Stimulated activated naive CD8-positive, alpha-beta T cell treated with anti-CD3 and anti-CD28 coated beads, Interleukin-15, amount 100 ng/mL, for 72 hours (primary cell): ENCODE measurements around the gene LCA5.
A peak's percentile ranks its signal among the peaks of the same experiment; 100 is the strongest.
"Not testable (repeated sequence)": the region's sequence is repeated elsewhere in the genome, so short reads cannot be mapped to it uniquely, and the experiment has no call there.

ENCODE experiments used
- ATAC-seq: fragments of 150-1000 bp; cut with Tn5 transposase; 2 replicates; pipeline ENCODE4 v1.10.0; 2021; ENCODE audit warnings: mild to moderate bottlenecking, moderate library complexity
- DNase-seq, 2 donors: peaks; one replicate each; pipeline ENCODE4 v3.0.0; 2021 to 2022
- H3K27ac Mint-ChIP-seq, 2 donors: one replicate each; pipeline ENCODE4 v1.8.0; 2022; ENCODE audit warnings: mild to moderate bottlenecking in 2 of 2, mixed read lengths in 2 of 2, moderate library complexity in 2 of 2
- H3K27me3 Mint-ChIP-seq: one replicate; pipeline ENCODE4 v1.8.0; 2022; ENCODE audit warnings: mixed read lengths
- H3K4me1 Mint-ChIP-seq: one replicate; pipeline ENCODE4 v1.8.0; 2022; ENCODE audit warnings: mild to moderate bottlenecking, mixed read lengths
- H3K4me3 Mint-ChIP-seq, 2 donors: one replicate each; pipeline ENCODE4 v1.8.0; 2022; ENCODE audit warnings: mild to moderate bottlenecking in 2 of 2, mixed read lengths in 2 of 2, moderate library complexity in 1 of 2
- H3K9me3 Mint-ChIP-seq, 2 donors: one replicate each; pipeline ENCODE4 v1.8.0; 2022; ENCODE audit warnings: mixed read lengths in 2 of 2

LCA5 gene

GRCh38 chr6:79546186-79546585, 9.0 kb upstream of the LCA5 start:
- Mint-ChIP-seq H3K27me3 (no peaks in the 10 kb centered on the region), H3K4me3 (no peak overlapping the region), H3K27ac (no peak overlapping the region), H3K4me1 (no peaks in the 10 kb centered on the region), H3K9me3 (no peaks in the 10 kb centered on the region)
- no peak for DNase-seq
- ATAC-seq: no peak

- Mint-ChIP-seq H3K4me1 (no peaks in the 10 kb centered on the region), H3K4me3 (no peak overlapping the region), H3K9me3 (no peaks in the 10 kb centered on the region), H3K27me3 (no peaks in the 10 kb centered on the region), H3K27ac (no peak overlapping the region)
- no peak for ATAC-seq
- DNase-seq: no peak
These were observed 7.8 kb upstream of the LCA5 start for GRCh38 chr6:79544939-79545450.

DNA sequence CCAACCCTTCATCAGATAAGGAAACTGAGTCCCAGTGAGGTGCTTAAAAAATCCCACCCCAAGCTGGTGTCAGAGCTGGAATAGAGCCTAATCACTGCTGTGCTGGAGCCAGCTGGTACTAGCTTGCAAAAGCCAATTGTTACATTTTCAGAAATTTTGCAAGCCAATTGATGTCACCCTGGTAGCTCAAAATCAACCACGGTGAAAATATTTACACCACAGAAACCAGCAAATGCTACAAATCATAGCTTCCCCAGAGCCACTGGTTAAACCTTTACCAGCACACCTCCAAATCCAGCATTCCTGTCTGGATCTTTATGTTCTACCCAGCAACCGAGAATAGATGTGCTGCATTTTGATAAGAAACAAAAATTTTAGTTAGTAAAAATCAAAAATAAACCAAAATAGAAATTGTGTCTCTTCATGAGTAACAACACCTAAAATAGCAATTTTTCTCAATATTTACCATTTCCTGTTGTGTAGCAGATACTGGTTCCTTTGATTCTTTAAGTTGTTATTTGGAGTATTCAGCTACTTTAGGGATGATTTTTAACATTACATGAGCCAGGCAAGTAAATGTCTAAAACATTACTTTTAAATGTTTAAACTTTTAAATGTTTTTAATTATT, 7.2 kb upstream of the LCA5 start:
- no peaks in the 10 kb centered on the region for H3K9me3 Mint-ChIP-seq

GRCh38 chr6:79543886-79544285, 6.7 kb upstream of the LCA5 start:
- Mint-ChIP-seq H3K27me3 (no peaks in the 10 kb centered on the region), H3K9me3 (no peaks in the 10 kb centered on the region), H3K4me3 (no peak overlapping the region), H3K4me1 (no peaks in the 10 kb centered on the region), H3K27ac (no peak overlapping the region)
- DNase-seq: no peak
- ATAC-seq: no peak

More for the DNA sequence above, 7.2 kb upstream of the LCA5 start:
- H3K27me3 Mint-ChIP-seq: no peaks in the 10 kb centered on the region
- no peak for ATAC-seq
- H3K4me3 Mint-ChIP-seq: no peak overlapping the region
- no peak overlapping the region for H3K27ac Mint-ChIP-seq
- DNase-seq: no peak
- H3K4me1 Mint-ChIP-seq: no peaks in the 10 kb centered on the region

GRCh38 chr6:79543411-79543810, 6.2 kb upstream of the LCA5 start:
- Mint-ChIP-seq H3K9me3 (no peaks in the 10 kb centered on the region), H3K4me1 (no peaks in the 10 kb centered on the region), H3K4me3 (no peak overlapping the region)

DNA sequence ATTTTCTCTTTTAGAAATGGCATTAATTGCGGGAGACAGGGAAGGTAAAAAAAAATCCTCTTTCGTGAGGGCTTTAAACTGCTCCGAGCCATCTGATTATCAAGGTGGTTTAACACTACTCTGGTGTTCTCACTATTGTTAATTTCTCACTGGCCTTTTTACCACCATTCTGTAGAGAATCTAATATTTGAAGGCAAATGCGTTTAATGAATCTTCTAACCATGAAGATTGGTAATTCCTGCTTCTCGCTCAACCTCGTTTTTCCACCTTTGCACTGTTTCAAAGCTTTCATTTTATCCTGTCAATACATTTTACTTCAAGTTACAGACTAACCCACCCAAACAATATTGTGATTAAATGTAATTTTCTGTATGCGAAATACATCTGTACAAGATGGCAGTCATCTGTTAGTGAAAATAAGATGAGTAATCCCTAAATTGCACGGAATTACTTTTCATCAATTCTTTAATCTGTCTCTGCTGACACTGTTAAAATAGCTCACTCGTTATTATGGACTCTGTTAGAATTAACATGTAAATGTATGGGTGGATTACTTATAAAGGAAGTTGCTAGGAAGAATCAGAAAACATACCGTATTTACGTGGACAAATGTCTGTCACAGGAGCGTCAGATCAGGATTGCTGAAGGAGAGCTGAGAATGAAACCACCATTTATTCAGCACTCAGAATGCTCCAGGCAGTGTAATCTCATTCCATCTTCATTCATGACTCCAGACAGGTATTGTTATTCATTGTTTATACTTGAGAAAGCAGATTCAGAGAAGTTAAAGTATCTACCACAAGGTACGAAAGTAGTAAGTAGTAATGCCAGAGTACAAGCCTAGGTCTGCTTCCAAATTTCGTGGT, 1.1 kb upstream of the LCA5 start:
- Mint-ChIP-seq H3K27ac (no peak overlapping the region), H3K4me3 (no peak overlapping the region), H3K9me3 (no peaks in the 10 kb centered on the region), H3K4me1 (no peaks in the 10 kb centered on the region), H3K27me3 (peaks cover 19% of the 10 kb centered on the region)
- ATAC-seq (no peak), DNase-seq (no peak)

More at GRCh38 chr6:79543411-79543810, 6.2 kb upstream of the LCA5 start:
- DNase-seq (no peak), ATAC-seq (no peak)
- H3K27me3 Mint-ChIP-seq: no peaks in the 10 kb centered on the region
- H3K27ac Mint-ChIP-seq: no peak overlapping the region

- Mint-ChIP-seq H3K27ac (no peak overlapping the region), H3K27me3 (peaks cover 19% of the 10 kb centered on the region), H3K9me3 (no peaks in the 10 kb centered on the region), H3K4me1 (no peaks in the 10 kb centered on the region), H3K4me3 (no peak overlapping the region)
- ATAC-seq (no peak), DNase-seq (peak in 1 of 2 donors; percentile 11)
These were observed 661 bp downstream of the LCA5 start for GRCh38 chr6:79536585-79536953.

DNA sequence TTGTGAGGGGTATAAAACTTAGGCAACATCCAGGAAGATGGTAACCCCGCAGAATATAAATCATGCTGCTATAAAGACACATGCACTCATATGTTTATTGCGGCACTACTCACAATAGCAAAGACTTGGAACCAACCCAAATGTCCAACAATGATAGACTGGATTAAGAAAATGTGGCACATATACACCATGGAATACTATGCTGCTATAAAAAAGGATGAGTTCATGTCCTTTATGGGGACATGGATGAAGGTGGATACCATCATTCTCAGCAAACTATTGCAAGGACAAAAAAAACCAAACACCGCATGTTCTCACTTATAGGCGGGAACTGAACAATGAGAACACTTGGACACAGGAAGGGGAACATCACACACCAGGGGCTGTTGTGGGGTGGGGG, 7.7 kb downstream of the LCA5 start:
- not testable (repeated sequence) for H3K27ac Mint-ChIP-seq, ATAC-seq, DNase-seq, H3K4me3 Mint-ChIP-seq, H3K9me3 Mint-ChIP-seq, H3K4me1 Mint-ChIP-seq, H3K27me3 Mint-ChIP-seq

- ATAC-seq: no peak
- Mint-ChIP-seq H3K4me3 (no peak overlapping the region), H3K9me3 (peaks cover 0 to 6% of the 10 kb centered on the region in 2 donors)
These were observed 10.3 kb downstream of the LCA5 start for GRCh38 chr6:79526897-79527296.

DNA sequence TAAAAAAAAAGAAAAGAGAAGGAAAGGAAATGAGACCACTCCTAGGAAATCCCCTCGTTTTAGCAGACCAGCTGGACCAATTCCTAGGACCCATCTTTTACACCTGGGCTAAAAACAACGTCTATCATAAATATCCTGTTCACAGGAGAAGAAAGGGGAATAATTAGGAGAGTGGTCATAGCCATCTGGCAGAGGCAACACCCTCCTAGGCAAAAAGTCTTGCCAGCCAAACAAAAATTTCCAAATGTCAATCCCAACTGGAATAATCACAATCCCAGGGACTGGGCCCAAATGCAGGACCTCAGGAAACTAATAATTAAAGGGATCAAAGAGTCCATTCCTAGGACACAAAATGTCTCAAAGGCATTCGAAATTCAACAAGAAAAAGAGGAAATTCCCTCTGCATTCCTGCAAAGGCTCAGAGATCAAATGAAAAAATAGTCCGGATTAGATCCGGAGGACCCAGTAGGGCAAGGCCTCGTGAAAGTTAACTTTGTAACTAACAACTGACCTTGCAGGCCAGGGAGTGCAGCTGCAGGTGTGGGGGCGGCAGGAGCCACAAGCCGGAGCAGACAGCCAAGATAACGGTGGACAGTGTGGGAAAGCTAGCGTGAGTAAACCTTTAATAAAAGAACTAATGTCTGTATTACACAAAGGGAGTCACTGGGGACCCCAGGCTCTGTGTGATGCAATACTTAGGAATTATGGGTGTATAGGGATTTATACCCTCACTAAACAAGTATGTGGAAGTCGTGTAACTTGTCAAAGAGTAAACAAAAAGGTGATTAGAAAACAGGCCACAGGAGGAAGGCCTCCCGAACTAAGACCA, 11.7 kb downstream of the LCA5 start:
- DNase-seq: no peak

More at GRCh38 chr6:79526897-79527296, 10.3 kb downstream of the LCA5 start:
- DNase-seq: no peak
- H3K4me1 Mint-ChIP-seq: no peaks in the 10 kb centered on the region
- H3K27ac Mint-ChIP-seq: no peak overlapping the region
- no peaks in the 10 kb centered on the region for H3K27me3 Mint-ChIP-seq

DNA sequence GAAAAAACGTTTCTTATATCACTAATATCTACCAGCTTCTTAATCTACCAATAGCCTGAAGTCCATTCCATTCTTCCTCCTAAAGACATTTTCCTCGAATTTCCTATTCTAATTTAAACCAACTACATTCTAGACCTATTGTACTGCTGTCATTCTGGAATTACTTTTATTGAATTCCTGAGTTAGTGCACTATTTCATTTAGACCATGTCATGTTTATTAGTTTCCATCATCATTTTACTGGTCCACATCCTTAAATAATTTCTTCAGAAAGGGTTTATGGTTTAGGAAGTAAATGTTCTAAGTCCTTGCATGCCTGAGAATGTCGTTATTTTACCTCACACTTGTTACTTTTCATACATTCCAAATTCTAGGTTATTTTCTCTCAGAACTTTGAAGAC, 13.2 kb downstream of the LCA5 start:
- ATAC-seq: no peak
- DNase-seq: no peak
- H3K27me3 Mint-ChIP-seq: no peaks in the 10 kb centered on the region
- H3K4me3 Mint-ChIP-seq: no peak overlapping the region
- no peak overlapping the region for H3K27ac Mint-ChIP-seq
- H3K9me3 Mint-ChIP-seq: peaks cover 0 to 2% of the 10 kb centered on the region in 2 donors
- no peaks in the 10 kb centered on the region for H3K4me1 Mint-ChIP-seq

More for the DNA sequence above, 11.7 kb downstream of the LCA5 start:
- Mint-ChIP-seq H3K27ac (peak overlapping the region in 1 of 2 donors; percentile 46), H3K27me3 (no peaks in the 10 kb centered on the region), H3K4me1 (no peaks in the 10 kb centered on the region), H3K4me3 (no peak overlapping the region), H3K9me3 (peaks cover 0 to 6% of the 10 kb centered on the region in 2 donors)
- ATAC-seq: no peak

- H3K27me3 Mint-ChIP-seq: no peaks in the 10 kb centered on the region
- no peak overlapping the region for H3K27ac Mint-ChIP-seq
- DNase-seq (no peak), ATAC-seq (no peak)
- no peaks in the 10 kb centered on the region for H3K9me3 Mint-ChIP-seq
- H3K4me3 Mint-ChIP-seq: no peak overlapping the region
- no peaks in the 10 kb centered on the region for H3K4me1 Mint-ChIP-seq
These were observed 14.6 kb downstream of the LCA5 start for GRCh38 chr6:79522609-79523008.

DNA sequence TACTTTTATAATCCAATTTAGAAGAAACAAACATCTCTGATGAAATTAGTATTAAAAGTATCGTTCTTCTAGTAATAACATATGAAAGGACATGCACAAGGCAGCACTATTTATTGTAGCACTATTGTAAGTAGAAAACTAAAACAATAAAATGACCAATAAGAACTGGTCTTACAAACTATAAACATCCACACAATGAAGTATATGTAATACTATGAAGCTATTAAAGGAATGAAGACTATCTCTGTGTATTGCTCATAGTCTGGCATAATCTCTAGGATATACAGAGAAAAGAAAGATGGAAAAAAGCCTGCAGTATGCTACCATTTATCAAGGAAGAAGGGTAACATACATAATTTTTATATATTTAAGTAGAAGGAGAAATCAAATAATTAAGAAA, 16.7 kb downstream of the LCA5 start:
- no peaks in the 10 kb centered on the region for H3K27me3 Mint-ChIP-seq
- H3K4me3 Mint-ChIP-seq: no peak overlapping the region
- H3K9me3 Mint-ChIP-seq: no peaks in the 10 kb centered on the region
- H3K4me1 Mint-ChIP-seq: no peaks in the 10 kb centered on the region
- DNase-seq (no peak), ATAC-seq (no peak)
- H3K27ac Mint-ChIP-seq: no peak overlapping the region

DNA sequence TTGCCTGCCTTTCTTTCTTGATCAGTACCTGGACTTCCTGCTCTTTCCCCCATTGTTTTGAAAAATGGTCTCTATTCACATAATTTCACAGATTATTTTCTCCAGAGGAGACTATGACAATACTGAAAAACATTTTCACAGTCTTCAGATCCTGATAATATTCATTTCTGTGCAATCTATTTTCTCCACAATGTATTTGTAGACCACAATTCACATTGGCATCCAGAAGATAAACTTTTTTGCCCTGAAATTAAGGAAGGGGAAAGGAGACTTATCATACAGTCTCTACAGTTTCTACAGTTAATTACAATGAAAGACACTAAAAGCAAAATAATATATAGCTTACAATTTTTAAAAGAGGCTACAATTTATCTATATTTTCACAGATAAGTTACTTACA, 18.4 kb downstream of the LCA5 start:
- no peaks in the 10 kb centered on the region for H3K9me3 Mint-ChIP-seq
- H3K27ac Mint-ChIP-seq: no peak overlapping the region
- ATAC-seq (no peak), DNase-seq (no peak)
- H3K4me1 Mint-ChIP-seq: no peaks in the 10 kb centered on the region
- no peak overlapping the region for H3K4me3 Mint-ChIP-seq
- H3K27me3 Mint-ChIP-seq: no peaks in the 10 kb centered on the region

DNA sequence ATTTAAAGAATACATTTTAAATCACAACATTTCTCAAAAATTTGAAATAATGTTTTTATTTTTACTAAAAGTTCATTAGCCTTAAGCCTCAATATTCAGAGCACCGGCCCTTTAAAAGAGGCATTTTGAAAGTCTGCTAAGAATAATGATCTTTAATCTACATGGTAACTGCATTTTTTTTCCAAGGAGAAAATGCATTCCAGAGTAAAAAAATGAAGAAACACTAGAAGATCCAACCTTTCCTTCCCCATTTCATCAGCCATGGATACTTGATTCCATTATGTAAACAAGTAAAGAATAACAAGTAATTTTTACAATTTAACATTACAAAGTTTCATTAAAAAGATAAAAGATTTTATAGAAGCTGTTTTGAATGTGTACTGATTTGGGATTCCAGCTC, 21.8 kb downstream of the LCA5 start:
- no peaks in the 10 kb centered on the region for H3K4me1 Mint-ChIP-seq
- no peaks in the 10 kb centered on the region for H3K27me3 Mint-ChIP-seq
- H3K27ac Mint-ChIP-seq: no peak overlapping the region
- ATAC-seq (no peak), DNase-seq (no peak)
- H3K4me3 Mint-ChIP-seq: no peak overlapping the region
- no peaks in the 10 kb centered on the region for H3K9me3 Mint-ChIP-seq

DNA sequence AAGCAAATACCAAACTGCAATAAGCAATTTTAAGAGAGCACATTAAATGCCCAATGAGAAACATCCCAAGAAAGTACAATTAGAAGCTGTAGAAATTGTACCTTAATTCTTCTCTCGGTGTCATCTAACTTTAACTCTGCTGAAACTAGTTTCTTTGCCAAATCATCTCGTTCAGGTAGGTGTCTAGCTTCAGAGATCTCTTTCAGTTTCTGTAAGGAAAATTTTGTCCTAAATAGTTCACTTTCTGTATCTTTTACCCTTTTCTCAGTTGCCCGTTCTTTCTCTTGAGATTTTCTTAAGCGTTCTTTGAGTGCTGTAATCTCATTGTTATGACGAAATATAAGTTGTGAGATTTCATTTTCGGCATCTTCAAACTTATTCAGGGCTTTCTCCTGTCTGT, 24.1 kb downstream of the LCA5 start:
- no peaks in the 10 kb centered on the region for H3K27me3 Mint-ChIP-seq
- DNase-seq: no peak
- no peaks in the 10 kb centered on the region for H3K9me3 Mint-ChIP-seq
- ATAC-seq: no peak
- no peaks in the 10 kb centered on the region for H3K4me1 Mint-ChIP-seq
- no peak overlapping the region for H3K27ac Mint-ChIP-seq
- no peak overlapping the region for H3K4me3 Mint-ChIP-seq
